Activated CD4-positive, CD25-positive, alpha-beta regulatory T cell (primary cell): ENCODE data around the gene SIDT2.
"Not testable (repeated sequence)": the region's sequence is repeated elsewhere in the genome, so short reads cannot be mapped to it uniquely, and the experiment has no call there.

Source experiments
- DNase-seq, 4 experiments: peaks; one replicate each; lab custom pipeline; 2025; lab: John Stamatoyannopoulos, UW

Gene SIDT2

GRCh38 chr11:117178210-117179034 is at the start of gene SIDT2:
Gene SIDT2, plus strand, starts transcription at chr11:117178743. Its CDS starts 521 bp downstream, at chr11:117179264.
- peak; percentile 65 to 82 (median 76) for DNase-seq

- not testable (repeated sequence) for DNase-seq
These were observed 48.1 kb upstream of the SIDT2 start for GRCh38 chr11:117130396-117130795.

- DNase-seq: no peak
These were observed 47.7 kb upstream of the SIDT2 start for GRCh38 chr11:117130879-117131278.

- DNase-seq: no peak
These were observed 44.1 kb upstream of the SIDT2 start for GRCh38 chr11:117134431-117134830.

GRCh38 chr11:117134979-117135378 is 43.6 kb upstream of the SIDT2 start:
- not testable (repeated sequence) for DNase-seq

- not testable (repeated sequence) for DNase-seq
These were observed 41.1 kb upstream of the SIDT2 start for GRCh38 chr11:117137223-117138086.

- DNase-seq: no peak
These were observed 35.2 kb upstream of the SIDT2 start for GRCh38 chr11:117143390-117143789.

GRCh38 chr11:117143871-117144476 is 34.6 kb upstream of the SIDT2 start, which contains the start of gene PAFAH1B2:
Gene PAFAH1B2, plus strand, starts transcription at chr11:117144287. Its CDS starts 8,161 bp downstream, at chr11:117152448.
- peak; percentile 93 to 95 (median 94) for DNase-seq

- DNase-seq: peak in 2 of 4 experiments; percentile 20 to 32
These were observed 33.8 kb upstream of the SIDT2 start for GRCh38 chr11:117144477-117145392.

GRCh38 chr11:117145393-117145761 is 33.2 kb upstream of the SIDT2 start:
- no peak for DNase-seq

- no peak for DNase-seq
These were observed 32.0 kb upstream of the SIDT2 start for GRCh38 chr11:117146521-117146920.

GRCh38 chr11:117152066-117152465 is 26.5 kb upstream of the SIDT2 start:
- DNase-seq: no peak

- DNase-seq: no peak
These were observed 24.1 kb upstream of the SIDT2 start for GRCh38 chr11:117154468-117154867.

GRCh38 chr11:117157507-117157906 is 21.0 kb upstream of the SIDT2 start:
- no peak for DNase-seq

- DNase-seq: no peak
These were observed 18.7 kb upstream of the SIDT2 start for GRCh38 chr11:117159892-117160291.

- DNase-seq: no peak
These were observed 17.7 kb upstream of the SIDT2 start for GRCh38 chr11:117160826-117161225.

- no peak for DNase-seq
These were observed 12.1 kb upstream of the SIDT2 start for GRCh38 chr11:117166491-117166890.

GRCh38 chr11:117169736-117170135 is 8.8 kb upstream of the SIDT2 start:
- DNase-seq: no peak

GRCh38 chr11:117170210-117170609 is 8.3 kb upstream of the SIDT2 start:
- DNase-seq: no peak

- DNase-seq: no peak
These were observed 7.5 kb upstream of the SIDT2 start for GRCh38 chr11:117171007-117171403.

- DNase-seq: no peak
These were observed 7.0 kb upstream of the SIDT2 start for GRCh38 chr11:117171404-117172061.
